Suppressor macrophage treated with lipopolysaccharide for 4 hours (primary cell): Measurements from ENCODE around the gene CDC42SE1.

Source experiments
- DNase-seq: peaks from one replicate; pipeline ENCODE4 v3.0.0-alpha.2; 2020

CDC42SE1 gene

DNA sequence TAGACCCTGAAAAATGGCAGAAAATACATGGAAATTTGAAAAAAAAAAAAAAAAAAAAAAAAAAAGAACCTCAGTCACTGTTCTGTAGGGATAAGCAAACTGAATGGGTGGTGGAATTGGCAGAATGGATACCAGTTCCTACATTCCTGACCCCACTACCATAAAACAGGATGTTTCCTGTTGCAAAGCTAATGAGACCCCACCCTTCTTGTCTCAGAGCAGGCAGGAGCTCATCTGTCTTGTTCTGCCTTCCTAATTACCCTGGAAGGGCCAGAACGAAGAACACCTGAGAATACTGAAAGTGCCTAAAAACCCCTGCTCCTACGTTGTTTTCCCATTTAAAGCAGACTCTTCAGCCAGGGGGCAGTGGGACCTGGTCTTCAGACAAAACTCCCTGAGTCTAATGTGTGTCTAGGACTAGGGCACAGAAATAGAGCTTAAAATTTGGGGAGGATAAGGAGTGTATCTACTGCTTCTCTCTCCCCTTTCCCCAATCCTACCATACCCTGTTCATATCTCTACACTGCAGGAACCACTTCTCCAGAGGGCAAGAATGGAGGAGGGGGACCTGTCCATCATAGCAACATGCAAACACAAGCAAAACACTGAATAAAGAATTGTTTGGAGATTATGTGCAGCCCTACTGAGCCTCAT, 7.9 kb downstream of the CDC42SE1 start:
- no peak for DNase-seq

DNA sequence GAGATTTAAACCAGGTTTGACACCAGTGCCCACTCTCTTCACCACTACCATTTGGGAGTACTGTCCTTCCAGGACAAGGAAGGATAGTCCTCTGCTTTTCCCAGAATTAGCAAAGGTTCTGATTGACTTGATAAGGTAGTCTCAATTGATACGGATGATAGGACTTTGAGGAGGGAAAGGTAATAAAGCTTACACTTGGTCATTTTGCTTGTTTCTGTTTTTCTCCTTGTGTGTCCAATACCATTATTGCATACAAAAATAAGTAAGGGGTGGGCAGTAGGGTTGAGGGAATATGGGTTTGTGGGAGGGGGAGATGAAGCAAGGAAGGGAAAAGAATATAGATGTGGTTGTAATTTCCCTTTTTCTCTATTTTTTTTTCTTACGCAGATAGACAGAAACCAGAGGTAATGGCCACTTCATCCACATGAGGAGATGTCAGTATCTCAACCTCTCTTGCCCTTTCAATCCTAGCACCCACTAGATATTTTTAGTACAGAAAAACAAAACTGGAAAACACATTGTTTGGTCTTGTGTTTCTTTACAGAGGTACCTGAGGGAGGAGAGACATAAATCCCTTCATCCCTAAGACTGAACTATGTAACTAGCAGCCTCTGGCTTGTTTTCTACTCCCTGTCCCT, 9.3 kb downstream of the CDC42SE1 start:
- DNase-seq, result no peak

DNA sequence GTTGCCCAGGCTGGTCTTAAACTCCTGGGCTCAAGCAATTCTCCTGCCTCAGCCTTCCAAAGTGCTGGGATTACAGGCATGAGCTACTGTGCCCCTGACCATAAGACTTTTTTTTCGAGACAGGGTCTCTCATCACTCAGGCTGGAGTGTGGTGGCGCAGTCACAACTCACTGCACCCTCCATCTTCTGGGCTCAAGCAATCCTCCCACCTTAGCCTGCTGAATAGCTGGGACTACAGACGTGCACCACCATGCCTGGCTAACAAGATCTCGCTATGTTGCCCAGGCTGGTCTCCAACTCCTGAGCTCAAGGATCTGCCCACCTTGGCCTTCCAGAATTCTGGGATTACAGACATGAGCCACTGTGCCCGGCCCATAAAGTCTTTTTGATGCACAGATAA, 10.0 kb downstream of the CDC42SE1 start:
- no peak for DNase-seq

DNA sequence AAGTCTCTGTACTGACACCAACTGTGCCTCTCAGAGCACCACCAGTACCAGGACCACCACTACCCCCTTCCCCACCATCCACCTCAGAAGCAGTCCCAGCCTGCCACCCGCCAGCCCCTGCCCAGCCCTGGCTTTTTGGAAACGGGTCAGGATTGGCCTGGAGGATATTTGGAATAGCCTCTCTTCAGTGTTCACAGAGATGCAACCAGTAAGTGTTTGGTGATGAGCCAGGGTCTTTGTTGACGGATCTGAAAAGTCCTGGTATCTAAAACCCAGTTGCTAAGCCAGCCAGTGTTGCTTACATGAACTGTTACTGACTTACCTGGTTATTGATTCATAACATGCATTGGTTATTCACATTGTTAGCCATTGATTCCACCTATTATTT, 10.8 kb downstream of the CDC42SE1 start:
- no peak for DNase-seq

DNA sequence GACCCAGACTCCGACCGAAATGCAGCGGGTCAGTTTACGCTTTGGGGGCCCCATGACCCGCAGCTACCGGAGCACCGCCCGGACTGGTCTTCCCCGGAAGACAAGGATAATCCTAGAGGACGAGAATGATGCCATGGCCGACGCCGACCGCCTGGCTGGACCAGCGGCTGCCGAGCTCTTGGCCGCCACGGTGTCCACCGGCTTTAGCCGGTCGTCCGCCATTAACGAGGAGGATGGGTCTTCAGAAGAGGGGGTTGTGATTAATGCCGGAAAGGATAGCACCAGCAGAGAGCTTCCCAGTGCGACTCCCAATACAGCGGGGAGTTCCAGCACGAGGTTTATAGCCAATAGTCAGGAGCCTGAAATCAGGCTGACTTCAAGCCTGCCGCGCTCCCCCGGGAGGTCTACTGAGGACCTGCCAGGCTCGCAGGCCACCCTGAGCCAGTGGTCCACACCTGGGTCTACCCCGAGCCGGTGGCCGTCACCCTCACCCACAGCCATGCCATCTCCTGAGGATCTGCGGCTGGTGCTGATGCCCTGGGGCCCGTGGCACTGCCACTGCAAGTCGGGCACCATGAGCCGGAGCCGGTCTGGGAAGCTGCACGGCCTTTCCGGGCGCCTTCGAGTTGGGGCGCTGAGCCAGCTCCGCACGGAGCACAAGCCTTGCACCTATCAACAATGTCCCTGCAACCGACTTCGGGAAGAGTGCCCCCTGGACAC, 11.3 kb downstream of the CDC42SE1 start:
- peak; percentile 49 for DNase-seq

DNA sequence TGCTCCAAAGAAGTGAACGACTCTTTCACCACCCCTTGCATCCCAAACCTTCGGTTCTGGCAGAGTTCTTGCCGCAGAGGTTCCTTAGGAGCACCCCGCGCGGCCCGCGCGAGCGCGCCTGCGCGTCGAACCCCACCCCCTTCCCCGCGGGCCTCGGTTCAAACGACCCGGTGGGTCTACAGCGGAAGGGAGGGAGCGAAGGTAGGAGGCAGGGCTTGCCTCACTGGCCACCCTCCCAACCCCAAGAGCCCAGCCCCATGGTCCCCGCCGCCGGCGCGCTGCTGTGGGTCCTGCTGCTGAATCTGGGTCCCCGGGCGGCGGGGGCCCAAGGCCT, 11.9 kb downstream of the CDC42SE1 start, which contains the start of gene C1orf56:
TSS of gene C1orf56 (plus strand) at position 161 of the 334 bp plus-strand sequence. CDS start at position 258, 97 bp downstream.
- DNase-seq, result peak; percentile 37

DNA sequence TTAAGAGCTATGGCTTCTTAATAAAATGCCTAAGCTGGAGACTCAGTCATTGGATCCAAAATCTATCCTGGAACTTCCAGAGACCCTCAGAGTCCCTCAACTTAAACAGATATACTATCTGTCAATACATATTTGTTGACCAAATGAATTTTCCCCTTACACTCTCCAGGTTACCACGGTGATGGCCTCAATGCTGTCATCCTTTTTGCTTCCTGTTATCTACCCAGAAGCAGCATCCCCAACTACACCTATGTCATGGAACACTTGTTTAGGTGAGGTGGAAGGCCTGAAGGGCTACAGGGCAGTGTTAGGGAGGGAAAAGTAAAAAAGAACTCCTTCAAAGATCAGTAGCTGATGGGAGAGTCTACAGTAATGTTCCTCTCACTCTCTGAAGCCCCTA, 16.3 kb downstream of the CDC42SE1 start:
- DNase-seq, result no peak

DNA sequence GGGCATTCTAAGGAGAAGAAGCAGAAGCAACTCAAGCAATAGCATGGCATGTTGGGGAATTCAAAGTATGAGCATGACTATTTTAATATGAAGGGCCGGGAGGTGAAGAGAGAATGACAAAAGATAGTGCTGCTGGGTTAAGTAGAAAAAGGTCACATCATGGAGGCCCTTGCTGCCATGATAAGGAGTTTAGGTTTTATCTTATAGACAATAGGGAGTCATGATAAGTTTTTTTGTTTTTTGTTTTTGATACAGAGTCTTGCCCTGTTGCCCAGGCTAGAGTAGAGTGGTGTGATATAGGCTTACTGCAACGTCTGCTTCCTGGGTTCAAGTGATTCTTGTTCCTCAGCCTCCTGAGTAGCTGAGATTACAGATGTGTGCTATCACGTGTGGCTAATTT, 19.9 kb downstream of the CDC42SE1 start:
- no peak for DNase-seq

DNA sequence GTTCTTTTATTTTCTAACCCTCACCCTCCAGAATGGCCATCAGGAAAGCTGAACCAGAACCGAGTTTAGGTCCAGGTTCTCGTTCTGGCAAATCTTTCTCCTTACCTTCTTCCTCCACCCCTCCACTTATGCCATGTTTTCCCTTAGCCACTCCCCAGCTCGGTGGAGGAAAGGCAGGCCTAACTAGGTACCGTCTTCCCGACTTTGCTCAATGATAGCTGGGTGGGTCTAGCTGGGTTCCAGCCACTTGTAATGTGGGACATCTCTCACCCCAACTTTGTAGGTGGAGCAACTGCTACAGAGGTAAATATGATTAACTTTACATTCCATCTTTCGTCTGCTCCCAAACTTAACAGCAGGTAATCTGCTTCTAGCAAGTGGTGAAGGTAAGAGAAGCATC, 22.4 kb downstream of the CDC42SE1 start:
- DNase-seq, result no peak

DNA sequence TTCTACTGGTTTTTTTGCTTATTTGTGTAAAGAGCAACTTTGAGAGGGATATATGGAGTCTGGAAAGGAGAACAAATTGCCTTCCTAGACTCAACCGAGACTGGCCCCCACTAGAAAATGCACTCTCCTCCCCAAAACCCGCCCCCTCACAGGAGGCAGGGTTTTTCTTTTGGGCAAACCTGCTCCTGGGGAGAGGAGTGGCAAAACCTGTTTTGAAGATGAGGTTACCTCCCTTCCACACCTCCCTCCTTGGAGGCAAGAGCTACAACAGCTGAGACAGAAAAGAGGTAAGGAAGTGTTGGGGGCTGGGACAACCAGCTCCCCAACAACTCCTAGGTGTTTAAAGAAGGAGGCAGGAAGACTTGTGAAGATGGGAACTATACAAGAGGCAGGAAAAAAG, 23.1 kb downstream of the CDC42SE1 start, which contains the start of gene BNIPL:
TSS of gene BNIPL (plus strand) at position 231 of the 400 bp plus-strand sequence. CDS start at position 371, 140 bp downstream.
- DNase-seq, result no peak

DNA sequence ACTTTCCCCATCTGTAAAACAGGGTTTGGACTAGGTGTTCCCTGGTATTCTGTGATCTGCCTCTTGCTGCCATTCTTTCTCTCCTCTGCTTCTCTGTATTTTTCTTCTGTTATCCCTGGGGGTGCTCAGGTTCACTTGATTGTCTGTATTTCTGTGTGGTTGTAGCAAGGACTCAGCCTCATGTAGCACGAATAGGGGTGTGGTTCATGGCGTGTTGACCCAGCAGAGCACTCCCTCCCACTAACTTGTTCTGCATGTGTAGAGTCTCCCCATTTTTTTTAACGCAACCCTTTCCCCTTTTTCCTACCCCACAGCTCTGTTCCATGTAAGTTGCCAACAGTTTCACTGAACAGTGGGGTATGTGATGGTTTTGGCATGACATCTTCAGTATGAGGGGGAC, 24.3 kb downstream of the CDC42SE1 start:
- DNase-seq, result no peak

DNA sequence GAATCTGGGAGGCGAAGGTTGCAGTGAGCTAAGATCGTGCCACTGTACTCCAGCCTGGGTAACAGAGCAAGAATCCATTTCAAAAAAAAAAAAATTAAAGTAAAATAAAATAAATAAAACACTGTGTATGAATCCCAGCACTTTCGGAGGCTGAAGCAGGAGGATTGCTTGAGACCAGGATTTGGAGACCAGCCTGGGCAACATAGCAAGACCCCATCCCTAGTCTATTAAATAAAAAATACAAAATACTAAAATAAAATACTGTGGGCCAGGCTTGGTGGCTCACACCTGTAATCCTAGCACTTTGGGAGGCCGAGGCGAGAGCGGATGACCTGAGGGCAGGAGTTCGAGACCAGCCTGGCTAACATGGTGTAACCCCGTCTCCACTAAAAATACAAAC, 27.3 kb downstream of the CDC42SE1 start:
- no peak for DNase-seq

DNA sequence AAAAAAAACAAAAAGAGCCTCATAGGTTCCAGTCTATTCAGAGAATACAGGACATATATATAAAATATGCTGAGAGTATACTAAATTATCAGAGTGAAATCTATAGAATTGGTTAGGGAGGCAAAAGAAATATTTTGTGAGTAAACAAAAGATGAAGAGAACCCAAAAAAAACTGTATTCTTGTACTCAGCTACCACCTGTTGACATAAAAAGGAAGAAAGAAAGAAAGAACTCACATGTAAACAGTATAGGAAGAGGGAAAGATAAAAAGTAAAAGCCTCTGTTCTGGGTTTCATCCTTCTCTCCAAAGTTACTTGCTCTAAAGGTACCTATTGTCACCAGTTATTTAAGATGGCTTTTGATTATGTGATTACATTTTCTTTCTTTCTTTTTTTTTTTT, 33.0 kb downstream of the CDC42SE1 start:
- DNase-seq, result no peak

DNA sequence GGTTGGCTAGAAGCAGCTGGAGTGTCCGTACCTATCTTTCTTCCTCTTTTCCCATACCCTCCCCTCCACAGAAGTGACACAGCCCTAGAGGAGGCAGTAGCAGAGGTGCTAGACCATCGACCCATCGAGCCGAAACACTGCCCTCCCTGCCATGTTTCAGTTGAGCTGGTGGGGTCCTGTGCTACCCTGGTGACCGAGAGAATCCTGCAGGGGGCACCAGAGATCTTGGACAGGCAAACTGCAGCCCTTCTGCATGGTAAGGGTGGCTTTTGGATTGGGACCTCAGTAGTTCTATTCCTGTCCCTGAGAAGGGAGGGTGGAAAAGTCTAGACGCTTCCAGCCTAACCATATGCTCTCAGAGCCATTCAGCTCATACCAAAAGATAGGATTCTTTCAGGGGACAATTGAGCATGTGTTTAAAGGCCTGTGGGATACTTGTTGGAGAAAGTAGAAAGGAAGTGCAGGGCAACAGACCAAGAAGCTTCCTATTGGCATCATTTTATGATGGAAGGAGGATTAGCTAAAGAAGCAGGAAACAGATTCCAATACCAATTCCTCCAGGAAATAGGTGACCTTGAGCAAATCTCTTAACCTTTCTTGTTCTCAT, 34.8 kb downstream of the CDC42SE1 start:
- peak; percentile 87 for DNase-seq

DNA sequence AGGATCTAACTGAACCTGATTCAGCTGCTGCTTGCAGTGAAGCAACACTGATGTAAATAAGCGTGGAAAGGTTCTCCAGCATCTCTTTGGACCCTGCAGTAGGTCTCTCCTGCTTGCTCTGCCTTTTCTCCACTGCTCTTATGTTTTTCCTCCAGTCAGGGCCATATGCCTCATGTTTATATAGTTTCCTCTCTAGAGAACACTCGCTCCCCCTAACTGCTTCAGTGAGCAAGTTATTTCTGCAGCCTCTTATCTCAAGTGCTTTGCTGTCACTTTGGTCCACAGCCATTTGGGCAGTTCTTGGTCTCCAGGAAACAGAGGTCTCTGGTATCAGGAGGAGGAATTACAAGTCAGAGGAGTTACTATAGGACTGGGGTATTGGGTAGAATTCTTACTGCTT, 45.9 kb downstream of the CDC42SE1 start:
- no peak for DNase-seq

DNA sequence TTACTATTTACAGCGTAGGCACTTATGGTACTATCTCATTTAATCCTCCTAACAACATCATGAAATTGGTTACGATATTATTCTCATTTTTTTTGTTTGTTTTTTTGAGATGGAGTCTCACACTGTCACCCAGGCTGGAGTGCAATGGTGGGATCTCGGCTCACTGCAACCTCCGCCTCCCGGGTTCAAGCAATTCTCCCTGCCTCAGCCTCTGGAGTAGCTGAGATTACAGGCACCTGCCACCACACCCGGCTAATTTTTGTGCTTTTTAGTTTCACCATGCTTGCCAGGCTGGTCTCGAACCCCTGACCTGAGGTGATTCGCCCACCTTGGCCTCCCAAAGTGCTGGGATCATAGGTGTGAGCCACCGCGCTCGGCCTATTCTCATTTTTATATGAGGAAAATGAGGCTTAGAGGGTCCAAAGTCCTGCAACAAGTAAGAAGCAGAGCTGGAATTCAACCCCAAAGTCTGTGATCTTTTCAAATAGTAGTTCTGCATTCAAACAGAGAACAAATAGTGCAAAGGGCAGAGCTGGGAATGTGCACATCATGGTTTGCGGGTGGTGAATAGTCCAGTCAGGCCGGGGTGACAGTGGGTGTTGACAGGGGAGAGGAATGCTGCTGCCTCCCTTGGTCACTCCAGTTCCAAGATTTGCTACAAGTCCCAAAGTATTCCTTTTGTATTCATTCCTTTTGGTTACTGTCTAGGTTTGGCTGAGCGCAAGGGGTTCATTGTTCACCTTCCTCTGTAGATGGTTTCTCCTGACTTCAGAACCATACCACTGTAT, 46.5 kb downstream of the CDC42SE1 start:
- DNase-seq, result no peak

DNA sequence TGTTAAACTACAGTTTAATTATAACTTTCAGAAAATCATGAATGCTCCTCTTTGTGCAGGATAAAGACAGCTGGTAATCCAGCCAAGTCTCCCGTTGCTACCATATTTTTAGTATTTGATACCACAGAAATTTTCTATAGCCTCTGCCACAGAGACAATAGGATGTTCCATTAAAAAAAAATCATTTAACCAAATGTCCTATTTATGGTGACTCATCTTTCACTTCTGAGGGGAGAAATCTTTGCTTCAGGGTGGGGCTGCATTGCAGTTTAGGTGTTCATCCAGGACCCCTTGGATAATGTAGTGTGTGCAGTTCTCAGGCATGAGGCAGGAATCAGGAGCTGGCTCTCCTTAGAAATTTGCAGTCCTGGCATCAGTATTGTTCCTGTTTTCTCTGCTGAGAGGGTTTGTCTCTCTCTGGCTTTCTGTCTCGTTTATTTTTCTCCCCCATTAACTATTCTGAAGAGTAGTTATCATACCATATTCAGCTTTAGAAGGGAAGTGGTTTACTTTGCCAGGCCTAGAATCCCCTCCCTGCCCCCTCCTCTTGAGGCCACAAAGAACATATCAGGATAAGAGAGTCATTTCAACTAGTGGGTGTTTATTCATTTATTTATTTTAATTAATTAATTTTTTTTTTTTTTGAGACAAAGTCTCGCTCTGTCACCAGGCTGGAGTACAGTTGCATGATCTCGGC, 48.1 kb downstream of the CDC42SE1 start:
- no peak for DNase-seq

DNA sequence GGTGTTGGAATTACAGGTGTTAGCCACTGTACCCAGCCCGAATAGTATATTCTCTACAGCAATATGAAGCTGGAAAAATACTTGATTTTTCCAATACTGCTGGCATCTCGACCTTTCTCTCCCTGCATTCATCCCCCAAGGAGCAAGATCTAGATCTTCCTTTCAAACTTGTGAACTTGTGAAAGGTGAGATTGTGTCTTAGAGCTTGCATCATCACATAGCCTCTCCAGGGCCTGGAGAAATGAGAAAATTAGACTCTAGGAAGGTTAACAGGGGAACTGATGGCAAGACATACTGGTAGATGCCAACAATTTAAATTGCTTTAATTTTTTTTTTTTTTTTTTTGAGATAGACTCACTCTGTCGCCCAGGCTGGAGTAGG, 49.1 kb downstream of the CDC42SE1 start:
- DNase-seq, result no peak

DNA sequence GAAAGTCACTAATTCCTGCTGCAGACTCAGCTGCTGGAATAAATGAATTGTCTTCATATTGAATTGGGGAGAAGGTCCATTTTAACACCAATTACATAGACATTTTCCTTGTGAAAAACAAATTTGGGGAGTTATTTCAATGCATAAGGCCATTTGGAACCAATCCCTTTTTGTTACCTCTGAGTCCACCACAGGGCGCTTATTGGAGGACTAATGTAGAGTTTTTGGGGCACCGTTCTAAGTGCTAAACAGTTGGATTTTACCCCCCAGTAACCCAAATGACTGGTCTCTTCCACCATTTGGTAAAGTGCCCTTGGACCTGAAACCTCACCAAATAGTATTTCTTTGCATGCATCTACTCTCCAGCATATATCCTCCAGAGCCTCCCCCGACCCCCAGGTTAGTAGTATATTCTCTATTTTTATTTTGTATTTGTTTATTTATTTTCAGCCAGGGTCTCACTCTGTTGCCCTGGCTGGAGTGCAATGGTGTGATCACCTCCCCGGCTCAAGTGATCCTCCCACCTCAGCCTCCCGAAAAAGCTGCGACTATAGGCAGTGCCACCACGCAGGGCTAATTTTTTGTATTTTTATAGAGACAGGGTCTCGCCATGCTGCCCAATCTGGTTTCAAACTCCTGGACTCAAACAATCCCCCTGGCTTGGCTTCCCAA, 49.6 kb downstream of the CDC42SE1 start:
- no peak for DNase-seq

DNA sequence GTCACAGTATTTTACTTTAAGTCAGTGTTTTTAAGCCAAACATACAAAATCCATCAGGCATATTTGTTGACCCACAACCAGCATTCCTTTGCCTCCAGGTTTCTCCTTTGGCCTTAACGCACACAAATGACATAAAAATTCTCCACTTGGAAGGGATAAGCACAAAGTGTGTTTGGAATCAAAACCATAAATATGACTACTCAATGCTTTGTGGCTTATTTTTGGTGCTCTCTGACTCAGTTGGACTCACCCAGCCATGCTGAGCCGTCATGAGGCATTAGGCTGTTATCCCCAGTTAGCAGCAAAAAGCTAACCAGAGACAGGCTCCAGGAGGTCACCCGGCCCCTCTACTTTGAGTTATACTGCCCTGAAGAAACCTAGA, 50.2 kb downstream of the CDC42SE1 start:
- DNase-seq, result no peak
